IPS DF 6.9 (cell line): ENCODE data around the gene TCF12.

Source experiments
- DNase-seq: peaks from one replicate; pipeline ENCODE4 v3.0.0-alpha.2; 2013; ENCODE audit warnings: low read depth, low spot score
- H3K27ac ChIP-seq: one replicate; pipeline ENCODE4 v1.5.1; 2013; ENCODE audit warnings: low read length, control low read depth
- H3K27me3 ChIP-seq: 2 replicates; pipeline ENCODE4 v1.6.1; 2013; ENCODE audit warnings: mild to moderate bottlenecking, low read length; ENCODE audit not compliant: control insufficient read depth, insufficient read depth
- H3K36me3 ChIP-seq: 2 replicates; pipeline ENCODE4 v1.6.1; 2013; ENCODE audit warnings: low read length; ENCODE audit not compliant: control insufficient read depth, insufficient read depth
- H3K4me1 ChIP-seq: 2 replicates; pipeline ENCODE4 v1.6.1; 2013; ENCODE audit warnings: low read length; ENCODE audit not compliant: control insufficient read depth, insufficient read depth
- H3K4me3 ChIP-seq: 2 replicates; pipeline ENCODE4 v1.5.1; 2013; ENCODE audit warnings: mild to moderate bottlenecking, low read length
- H3K9me3 ChIP-seq: 2 replicates; pipeline ENCODE4 v1.6.1; 2013; ENCODE audit warnings: low read length, inconsistent platforms; ENCODE audit not compliant: control insufficient read depth, insufficient read depth
- WGBS: extraction: QIAGEN DNeasy Blood & Tissue Kit; methylation state at CpG from one replicate; pipeline ENCODE4 v1.1.7; 2013; ENCODE audit warnings: mixed read lengths, missing lambda C conversion rate; ENCODE audit not compliant: insufficient read length, insufficient coverage; 5-methylcytosine and 5-hydroxymethylcytosine counted together

The TCF12 gene

DNA sequence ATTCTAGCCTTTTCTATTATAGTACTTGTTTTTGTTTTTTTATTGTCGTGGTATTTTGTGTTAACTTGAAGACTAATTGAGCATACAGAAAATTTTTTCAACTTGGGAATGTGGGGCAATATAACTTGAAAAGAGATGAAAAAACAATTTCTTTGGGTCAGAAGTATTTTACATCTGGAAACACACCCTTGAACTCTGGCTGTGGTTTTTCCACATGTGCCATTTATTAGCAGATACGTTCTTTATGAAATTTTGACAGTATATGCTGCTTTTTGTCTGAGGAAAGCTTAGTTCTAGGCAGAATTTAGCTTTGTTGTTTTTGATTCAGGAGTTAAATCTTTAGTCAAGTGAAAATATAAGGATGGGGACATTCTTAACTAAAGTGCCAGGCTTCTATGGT is 44.7 kb downstream of the TCF12 start:
- Histone ChIP-seq H3K4me1 (peaks cover 2% of the 10 kb centered on the region; the same call in 1 of the 2 replicates), H3K4me3 (no peak overlapping the region), H3K27me3 (no peaks in the 10 kb centered on the region), H3K27ac (no peak overlapping the region), H3K36me3 (no peaks in the 10 kb centered on the region), H3K9me3 (no peaks in the 10 kb centered on the region)
- 100% methylated on average over 1 of the region's 2 CpGs for WGBS
- DNase-seq = no peak

DNA sequence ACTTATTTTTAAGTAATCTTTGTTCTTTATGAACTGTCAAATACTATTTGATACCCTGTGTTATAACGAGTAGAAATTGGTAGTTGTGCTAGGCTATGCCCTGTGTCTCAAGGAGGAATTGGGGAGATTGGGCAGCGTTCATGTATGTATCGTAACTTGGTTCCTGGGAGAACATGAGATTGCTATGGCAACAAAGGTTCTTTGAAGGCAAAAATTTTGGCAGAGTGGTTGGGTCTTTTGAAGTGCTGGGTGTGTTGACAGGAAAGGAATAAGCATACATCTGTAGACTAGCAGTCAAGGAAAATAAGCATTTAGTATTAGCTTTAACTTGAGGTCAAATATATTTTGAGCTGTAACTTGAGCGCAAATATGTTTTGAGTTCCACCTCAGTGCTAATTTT is 45.3 kb downstream of the TCF12 start:
- Histone ChIP-seq H3K9me3 (no peaks in the 10 kb centered on the region), H3K27ac (no peak overlapping the region), H3K4me1 (peaks cover 2% of the 10 kb centered on the region; the same call in 1 of the 2 replicates), H3K36me3 (no peaks in the 10 kb centered on the region), H3K4me3 (no peak overlapping the region), H3K27me3 (no peaks in the 10 kb centered on the region)
- no CpG with 5 or more reads among the region's 4 CpGs for WGBS
- DNase-seq = no peak

DNA sequence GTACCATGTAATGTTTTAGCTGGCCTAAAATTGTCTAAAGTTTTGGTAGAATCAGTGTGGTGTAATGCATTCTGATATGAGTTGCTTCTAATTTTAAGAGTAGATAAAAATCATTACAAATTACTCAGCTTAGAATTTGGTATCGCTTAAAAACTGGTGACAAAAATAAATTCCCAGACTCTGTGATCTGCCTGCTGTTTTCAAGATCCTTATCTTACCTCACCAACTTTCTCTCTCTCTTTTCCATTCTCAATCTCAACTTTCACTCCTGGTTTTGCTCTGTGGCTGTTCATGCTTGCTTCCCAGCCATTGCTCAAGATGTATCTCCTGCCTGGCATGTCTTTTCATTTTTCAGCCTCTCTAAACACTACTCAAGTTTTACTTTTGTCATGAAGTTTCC is 45.7 kb downstream of the TCF12 start:
- no peak overlapping the region for H3K27ac ChIP-seq
- DNase-seq = no peak
- H3K36me3 ChIP-seq = no peaks in the 10 kb centered on the region
- no peaks in the 10 kb centered on the region for H3K27me3 ChIP-seq
- WGBS = no CpG with 5 or more reads among the region's 1 CpG
- no peaks in the 10 kb centered on the region for H3K9me3 ChIP-seq
- no peak overlapping the region for H3K4me3 ChIP-seq
- H3K4me1 ChIP-seq = peaks cover 2% of the 10 kb centered on the region; the same call in 1 of the 2 replicates

DNA sequence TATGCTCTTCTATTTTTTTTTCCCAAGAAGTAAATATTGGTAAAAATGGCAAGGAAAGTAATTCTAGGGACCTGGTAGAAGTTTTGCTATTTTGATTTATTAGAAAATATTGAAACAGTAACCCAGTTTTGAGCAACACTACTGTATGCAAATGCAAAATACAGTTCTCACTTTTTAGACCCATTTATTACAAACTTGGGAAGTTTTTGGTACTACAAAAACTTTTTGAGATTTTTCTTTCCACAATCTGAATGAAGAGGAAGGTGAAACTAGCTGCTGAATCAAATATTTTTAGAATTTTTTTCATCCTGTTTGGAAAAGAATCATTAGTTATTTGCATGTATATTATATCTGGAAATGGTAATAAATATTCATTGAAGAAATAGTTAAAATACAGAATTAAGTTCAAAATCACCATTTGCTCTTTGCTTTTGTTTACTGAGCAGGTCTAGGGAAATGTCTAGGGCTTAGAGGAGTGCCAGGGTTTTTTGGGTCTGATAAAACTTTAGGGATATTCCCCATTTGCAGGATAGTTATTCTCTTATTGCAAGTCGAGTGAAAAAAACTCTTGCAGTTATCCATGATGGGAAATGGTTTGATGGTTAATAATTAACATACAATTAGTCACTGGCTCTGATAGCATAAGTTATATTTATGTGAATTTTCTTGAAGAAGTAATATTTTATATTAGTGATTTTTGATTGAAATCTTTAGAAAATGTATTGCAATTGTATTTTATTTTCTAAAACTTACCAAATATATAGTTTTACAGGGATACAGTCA is 47.0 kb downstream of the TCF12 start:
- H3K36me3 ChIP-seq = no peaks in the 10 kb centered on the region
- no peak overlapping the region for H3K27ac ChIP-seq
- H3K9me3 ChIP-seq = no peaks in the 10 kb centered on the region
- no peaks in the 10 kb centered on the region; the same call in 1 of the 2 replicates for H3K27me3 ChIP-seq
- no peak for DNase-seq
- 0 out of 2 replicates have a peak, but pooled peaks cover 2% of the 10 kb centered on the region for H3K4me1 ChIP-seq
- no CpG with 5 or more reads among the region's 1 CpG for WGBS
- no peak overlapping the region for H3K4me3 ChIP-seq

DNA sequence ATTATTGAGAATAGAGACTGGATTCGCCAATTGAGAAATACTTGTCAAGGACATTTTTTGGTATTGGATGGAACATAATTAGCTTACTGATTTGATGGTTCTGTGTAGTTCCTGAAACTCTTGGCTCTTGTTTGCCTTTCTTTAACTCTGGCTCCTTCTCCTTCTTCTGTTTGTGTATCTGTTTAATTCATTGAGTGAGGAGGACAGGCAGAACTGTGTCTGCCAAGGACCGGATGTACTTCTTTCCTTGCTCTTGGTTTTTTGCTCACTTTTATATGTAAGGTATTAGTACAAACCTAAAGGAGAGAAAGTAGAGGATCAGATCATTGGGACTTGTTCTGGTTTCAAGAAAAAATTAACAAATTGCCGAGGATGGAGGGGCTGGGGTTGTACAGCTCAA is 48.9 kb downstream of the TCF12 start:
- Histone ChIP-seq H3K9me3 (no peaks in the 10 kb centered on the region), H3K4me3 (no peak overlapping the region), H3K27ac (no peak overlapping the region), H3K27me3 (no peaks in the 10 kb centered on the region; the same call in 1 of the 2 replicates), H3K4me1 (0 out of 2 replicates have a peak, but pooled peaks cover 2% of the 10 kb centered on the region), H3K36me3 (no peaks in the 10 kb centered on the region)
- WGBS = no CpG with 5 or more reads among the region's 3 CpGs
- DNase-seq = no peak

DNA sequence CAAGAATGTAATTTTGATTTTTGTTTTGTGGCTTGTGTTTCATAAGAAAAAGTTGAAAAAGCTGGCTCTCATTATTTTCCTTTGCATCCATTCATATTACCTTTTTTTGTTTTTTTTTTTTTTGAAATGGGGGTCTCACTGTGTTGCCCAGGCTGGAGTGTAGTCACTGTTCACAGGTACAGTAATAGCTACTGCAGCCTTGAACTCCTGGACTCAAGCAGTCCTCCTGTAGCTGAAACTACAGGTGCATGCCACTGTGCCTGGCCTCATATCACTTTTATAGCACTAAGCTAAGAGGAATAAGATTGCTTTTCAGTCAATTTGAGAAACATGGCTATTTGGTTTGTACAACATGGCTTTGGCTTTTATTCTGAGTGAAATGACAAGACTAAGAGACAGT is 49.8 kb downstream of the TCF12 start:
- H3K27ac ChIP-seq = no peak overlapping the region
- no peaks in the 10 kb centered on the region; the same call in 1 of the 2 replicates for H3K27me3 ChIP-seq
- no peaks in the 10 kb centered on the region for H3K9me3 ChIP-seq
- no peak overlapping the region for H3K4me3 ChIP-seq
- H3K36me3 ChIP-seq = no peaks in the 10 kb centered on the region
- no peak for DNase-seq
- H3K4me1 ChIP-seq = 0 out of 2 replicates have a peak, but pooled peaks cover 2% of the 10 kb centered on the region

DNA sequence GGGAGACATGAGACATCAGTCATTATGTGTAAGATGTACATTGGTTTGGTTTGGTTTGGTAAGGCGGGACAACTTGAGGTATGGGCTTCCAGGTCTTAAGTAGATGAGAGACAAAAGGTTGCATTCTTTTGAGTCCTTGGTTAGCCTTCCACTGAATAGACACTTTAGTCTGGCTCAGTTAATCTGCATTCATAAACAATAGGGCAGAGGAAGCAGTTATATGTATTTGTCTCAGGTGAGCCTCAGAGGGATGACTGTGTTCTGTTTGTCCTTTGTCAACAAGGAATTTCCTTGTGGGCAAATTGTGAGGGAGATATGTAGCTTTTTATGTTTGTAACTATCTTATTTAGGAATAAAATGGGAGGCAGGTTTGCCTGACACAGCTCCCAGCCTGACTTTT is 50.4 kb downstream of the TCF12 start:
- DNase-seq = no peak
- H3K36me3 ChIP-seq = no peaks in the 10 kb centered on the region
- H3K27me3 ChIP-seq = no peaks in the 10 kb centered on the region; the same call in 1 of the 2 replicates
- H3K9me3 ChIP-seq = no peaks in the 10 kb centered on the region
- H3K27ac ChIP-seq = no peak overlapping the region
- WGBS = no CpG with 5 or more reads among the region's 1 CpG
- H3K4me3 ChIP-seq = no peak overlapping the region
- no peaks in the 10 kb centered on the region for H3K4me1 ChIP-seq

DNA sequence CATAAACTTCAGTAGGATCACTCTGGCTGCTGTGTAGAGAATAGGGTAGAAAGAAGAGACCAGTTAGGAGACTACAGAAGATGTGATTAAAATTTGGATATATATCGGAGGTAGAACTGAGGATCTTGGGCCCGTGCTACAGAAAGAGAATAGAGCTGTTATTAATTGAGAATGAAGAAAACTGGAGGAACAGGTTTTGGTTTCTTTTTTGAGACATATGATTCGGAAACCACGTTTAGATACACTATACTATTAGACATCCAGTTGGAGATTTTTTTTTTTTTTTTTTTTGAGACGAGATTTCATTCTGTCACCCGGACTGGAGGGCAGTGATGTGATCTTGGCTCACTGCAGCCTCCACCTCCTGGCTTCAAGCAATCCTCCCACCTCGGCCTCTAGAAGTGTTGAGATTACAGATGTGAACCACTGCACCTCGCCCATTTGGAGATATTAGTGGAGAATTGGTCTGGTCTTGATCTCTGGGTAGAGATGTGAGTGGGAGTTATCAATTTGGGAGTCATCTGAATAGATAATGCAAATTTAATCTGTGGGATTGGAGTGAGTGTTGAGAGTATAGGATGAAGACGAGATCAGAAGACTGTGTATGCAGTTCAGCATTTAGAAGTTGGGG is 50.9 kb downstream of the TCF12 start:
- WGBS = 100% methylated on average over 3 of the region's 9 CpGs
- Histone ChIP-seq H3K4me1 (no peaks in the 10 kb centered on the region), H3K9me3 (no peaks in the 10 kb centered on the region), H3K36me3 (no peaks in the 10 kb centered on the region), H3K27ac (no peak overlapping the region), H3K4me3 (no peak overlapping the region), H3K27me3 (no peaks in the 10 kb centered on the region; the same call in 1 of the 2 replicates)
- DNase-seq = no peak

DNA sequence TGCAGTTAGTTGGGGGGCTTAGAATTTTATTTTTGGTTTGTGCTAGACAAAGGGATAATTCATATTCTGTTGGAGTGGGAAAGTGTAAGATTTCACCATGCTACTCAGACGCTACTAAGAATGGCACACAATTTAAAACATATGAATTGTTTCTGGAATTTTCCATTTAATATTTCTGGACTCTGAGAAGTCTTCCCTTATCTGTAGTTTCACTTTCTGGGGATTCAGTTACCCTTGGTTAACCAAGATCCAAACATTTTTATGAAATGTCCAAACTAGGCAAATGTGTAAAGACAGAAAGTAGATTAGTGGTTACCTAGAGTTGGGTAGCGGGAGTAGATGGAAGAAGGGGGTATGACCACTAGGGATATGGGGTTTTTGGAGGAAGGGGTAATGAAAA is 53.1 kb downstream of the TCF12 start:
- DNase-seq = no peak
- Histone ChIP-seq H3K27ac (no peak overlapping the region), H3K9me3 (no peaks in the 10 kb centered on the region), H3K27me3 (no peaks in the 10 kb centered on the region; the same call in 1 of the 2 replicates), H3K36me3 (no peaks in the 10 kb centered on the region), H3K4me3 (no peak overlapping the region), H3K4me1 (no peaks in the 10 kb centered on the region)
- WGBS = 100% methylated on average over 1 of the region's 2 CpGs

DNA sequence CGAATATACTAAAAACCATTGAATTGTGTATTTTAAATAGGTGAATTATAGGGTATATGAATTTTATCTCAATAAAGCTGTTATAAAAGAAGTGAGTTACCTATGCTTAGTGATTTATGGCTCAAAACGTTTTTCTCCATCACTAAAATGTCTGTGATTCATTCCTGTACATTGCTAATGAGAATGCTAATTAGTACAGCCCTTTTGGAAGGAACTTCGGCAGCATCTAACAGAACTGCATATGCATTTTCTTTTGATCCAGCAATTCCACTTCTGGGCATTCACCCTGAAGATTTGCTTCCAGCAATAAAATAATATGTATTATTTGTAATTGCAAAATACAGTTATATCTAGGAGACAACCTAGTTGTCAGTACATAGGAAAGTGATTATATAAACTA is 53.6 kb downstream of the TCF12 start:
- Histone ChIP-seq H3K4me1 (no peaks in the 10 kb centered on the region), H3K27ac (no peak overlapping the region), H3K9me3 (no peaks in the 10 kb centered on the region), H3K27me3 (no peaks in the 10 kb centered on the region; the same call in 1 of the 2 replicates), H3K4me3 (no peak overlapping the region), H3K36me3 (no peaks in the 10 kb centered on the region)
- DNase-seq = no peak
- 100% methylated on average over 1 of the region's 3 CpGs for WGBS
